Ascending aorta (tissue), 2 donors: ENCODE measurements around the gene STXBP3. TPM values are rescaled to one million over a fixed set of nuclear protein-coding genes. Genes with fewer than 3 reads are reported as not detected.

Source experiments
- DNase-seq, 2 donors: peaks; one replicate each; pipeline ENCODE4 v3.0.0-alpha.2; 2019; ENCODE audit warnings: low spot score in 2 of 2
- H3K27ac ChIP-seq, 2 donors: fragments of 200-600 bp; sonication (generic); one replicate each; pipeline ENCODE4 v1.5.1; 2016 to 2017; ENCODE audit warnings: mild to moderate bottlenecking in 1 of 2
- H3K27me3 ChIP-seq: fragments of 200-600 bp; sonication (generic); one replicate; pipeline ENCODE4 v1.5.1; 2017
- H3K36me3 ChIP-seq, 2 donors: fragments of 200-600 bp; sonication (generic); one replicate each; pipeline ENCODE4 v1.5.1; 2016
- H3K4me1 ChIP-seq, 2 donors: fragments of 200-600 bp; sonication (generic); one replicate each; pipeline ENCODE4 v1.5.1; 2016 to 2017; ENCODE audit warnings: mild to moderate bottlenecking in 1 of 2
- H3K4me3 ChIP-seq, 2 donors: fragments of 200-600 bp; sonication (generic); one replicate each; pipeline ENCODE4 v1.5.1; 2016 to 2017; ENCODE audit warnings: mild to moderate bottlenecking in 1 of 2
- H3K9me3 ChIP-seq, 2 donors: fragments of 200-600 bp; sonication (generic); one replicate each; pipeline ENCODE4 v1.5.1; 2016
- intact Hi-C: fragments of 100-400 bp; cut with DNase I; formaldehyde crosslinking; loops from one replicate; pipeline ENCODE4 v1.15.1; 2023
- total RNA-seq: library from RNA; depleted of rRNA; stranded (reverse); fragments of >200 nt; gene quantifications from one replicate; pipeline ENCODE4 v1.1.0, GENCODE V29; 2016
- TF ChIP-seq, protein P1 (sequence below), 3 experiments: fragments of 200-600 bp in 2 of 3; fragments of 450-650 bp in 1 of 3; sonication (generic) in 2 of 3; IDR thresholded peaks; one replicate each; pipeline ENCODE4 v1.5.1; 2016 to 2019; ENCODE audit warnings: antibody characterized with exemption in 3 of 3, mild to moderate bottlenecking in 1 of 3, moderate library complexity in 1 of 3

Gene STXBP3
- total RNA-seq, 1 donor from 2014 or later: 13.7 TPM

DNA sequence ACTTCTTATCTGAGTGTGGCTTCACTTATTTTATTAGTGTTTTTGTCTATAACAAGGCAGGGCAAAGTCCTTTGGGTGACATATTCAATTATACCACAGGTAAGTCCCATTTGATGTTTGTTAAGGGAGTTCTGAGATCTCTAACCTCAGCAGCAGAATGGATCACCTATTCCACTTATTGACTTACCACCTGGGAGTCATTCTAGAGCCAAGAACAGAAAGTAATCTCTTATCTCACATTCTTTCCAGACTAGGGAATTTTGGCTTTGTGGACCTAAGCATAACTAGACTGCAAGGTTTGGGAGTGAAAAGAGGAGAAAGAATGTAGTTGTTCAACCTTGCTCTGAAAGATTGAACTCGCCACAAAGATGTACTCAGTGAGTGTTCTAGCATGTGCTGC, 20.6 kb upstream of the STXBP3 start:
- Histone ChIP-seq H3K9me3 (no peaks in the 10 kb centered on the region), H3K4me1 (no peaks in the 10 kb centered on the region)

GRCh38 chr1:108728327-108728923, 18.0 kb upstream of the STXBP3 start:
- no peak for DNase-seq
- TF ChIP-seq, protein P1, sequence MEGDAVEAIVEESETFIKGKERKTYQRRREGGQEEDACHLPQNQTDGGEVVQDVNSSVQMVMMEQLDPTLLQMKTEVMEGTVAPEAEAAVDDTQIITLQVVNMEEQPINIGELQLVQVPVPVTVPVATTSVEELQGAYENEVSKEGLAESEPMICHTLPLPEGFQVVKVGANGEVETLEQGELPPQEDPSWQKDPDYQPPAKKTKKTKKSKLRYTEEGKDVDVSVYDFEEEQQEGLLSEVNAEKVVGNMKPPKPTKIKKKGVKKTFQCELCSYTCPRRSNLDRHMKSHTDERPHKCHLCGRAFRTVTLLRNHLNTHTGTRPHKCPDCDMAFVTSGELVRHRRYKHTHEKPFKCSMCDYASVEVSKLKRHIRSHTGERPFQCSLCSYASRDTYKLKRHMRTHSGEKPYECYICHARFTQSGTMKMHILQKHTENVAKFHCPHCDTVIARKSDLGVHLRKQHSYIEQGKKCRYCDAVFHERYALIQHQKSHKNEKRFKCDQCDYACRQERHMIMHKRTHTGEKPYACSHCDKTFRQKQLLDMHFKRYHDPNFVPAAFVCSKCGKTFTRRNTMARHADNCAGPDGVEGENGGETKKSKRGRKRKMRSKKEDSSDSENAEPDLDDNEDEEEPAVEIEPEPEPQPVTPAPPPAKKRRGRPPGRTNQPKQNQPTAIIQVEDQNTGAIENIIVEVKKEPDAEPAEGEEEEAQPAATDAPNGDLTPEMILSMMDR (IDR thresholded peaks at IDR 0.05): no peak
- intact Hi-C loops: no loop called here
- Histone ChIP-seq H3K27ac (no peak overlapping the region), H3K36me3 (no peaks in the 10 kb centered on the region), H3K4me3 (no peak overlapping the region), H3K4me1 (no peaks in the 10 kb centered on the region), H3K27me3 (no peaks in the 10 kb centered on the region), H3K9me3 (no peaks in the 10 kb centered on the region)

More for the DNA sequence above, 20.6 kb upstream of the STXBP3 start:
- TF ChIP-seq, protein P1 (IDR thresholded peaks at IDR 0.05): no peak
- Histone ChIP-seq H3K36me3 (no peaks in the 10 kb centered on the region), H3K27ac (no peak overlapping the region), H3K27me3 (no peaks in the 10 kb centered on the region), H3K4me3 (no peak overlapping the region)
- DNase-seq: no peak
- intact Hi-C loops: no loop called here

- TF ChIP-seq, protein P1 (IDR thresholded peaks at IDR 0.05): no peak
- no peaks in the 10 kb centered on the region for H3K9me3 ChIP-seq
- no peak overlapping the region for H3K27ac ChIP-seq
- no peaks in the 10 kb centered on the region for H3K36me3 ChIP-seq
- intact Hi-C loops: no loop called here
- DNase-seq: no peak
- no peaks in the 10 kb centered on the region for H3K4me1 ChIP-seq
- H3K4me3 ChIP-seq: no peak overlapping the region
- H3K27me3 ChIP-seq: no peaks in the 10 kb centered on the region
Measured at GRCh38 chr1:108729481-108729880, 17.0 kb upstream of the STXBP3 start.

GRCh38 chr1:108732398-108732797, 14.1 kb upstream of the STXBP3 start:
- no peaks in the 10 kb centered on the region for H3K27me3 ChIP-seq
- H3K4me3 ChIP-seq: no peak overlapping the region
- DNase-seq: no peak
- H3K9me3 ChIP-seq: no peaks in the 10 kb centered on the region
- intact Hi-C loops: no loop called here
- H3K36me3 ChIP-seq: no peaks in the 10 kb centered on the region
- TF ChIP-seq, protein P1 (IDR thresholded peaks at IDR 0.05): no peak
- no peak overlapping the region for H3K27ac ChIP-seq
- H3K4me1 ChIP-seq: no peaks in the 10 kb centered on the region

GRCh38 chr1:108734171-108734865, 12.2 kb upstream of the STXBP3 start:
- no peaks in the 10 kb centered on the region for H3K9me3 ChIP-seq
- H3K4me3 ChIP-seq: no peak overlapping the region
- no peaks in the 10 kb centered on the region for H3K27me3 ChIP-seq
- TF ChIP-seq, protein P1 (IDR thresholded peaks at IDR 0.05): no peak
- DNase-seq: no peak
- no peaks in the 10 kb centered on the region for H3K4me1 ChIP-seq
- intact Hi-C loops: no loop called here
- no peak overlapping the region for H3K27ac ChIP-seq
- no peaks in the 10 kb centered on the region for H3K36me3 ChIP-seq
